ENCODE results near the gene SFSWAP. TPM values are rescaled to one million over a fixed set of nuclear protein-coding genes. Genes with fewer than 3 reads are reported as not detected.
"Not testable (repeated sequence)": the region's sequence is repeated elsewhere in the genome, so short reads cannot be mapped to it uniquely, and the experiment has no call there.

The SFSWAP gene
- total RNA-seq, 1 donor from 2014 or later: 81.2 TPM

DNA sequence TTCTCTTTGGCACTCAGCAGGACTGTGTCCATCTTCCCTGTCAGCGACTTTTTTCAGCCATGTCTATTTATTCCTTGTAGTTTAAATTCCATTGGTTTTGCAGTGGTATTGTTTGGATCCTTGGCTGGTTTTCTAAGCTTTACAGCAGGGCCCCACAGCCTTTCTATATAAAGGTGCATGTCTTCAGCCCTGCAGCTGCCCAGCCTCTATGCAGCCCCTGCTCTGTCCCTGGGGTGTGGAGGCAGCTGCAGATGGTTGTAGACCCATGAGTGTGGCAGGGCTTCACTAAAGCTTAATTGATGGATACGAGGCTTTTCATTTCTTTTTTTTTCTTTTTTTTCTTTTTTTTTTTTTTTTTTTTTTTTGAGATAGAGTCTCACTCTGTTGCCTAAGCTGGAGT, 29.7 kb downstream of the SFSWAP start:
- Mint-ChIP-seq H3K27me3 (ENCODE audit: unreplicated experiment) (no peaks in the 10 kb centered on the region), H3K36me3 (ENCODE audit: unreplicated experiment) (peaks cover 35% of the 10 kb centered on the region), H3K4me3 (ENCODE audit: unreplicated experiment) (no peak overlapping the region), H3K27ac (ENCODE audit: unreplicated experiment) (no peak overlapping the region), H3K9me3 (ENCODE audit: unreplicated experiment) (peaks cover 18% of the 10 kb centered on the region), H3K4me1 (ENCODE audit: low read depth, unreplicated experiment) (no peaks in the 10 kb centered on the region)
- TF ChIP-seq, protein P1, sequence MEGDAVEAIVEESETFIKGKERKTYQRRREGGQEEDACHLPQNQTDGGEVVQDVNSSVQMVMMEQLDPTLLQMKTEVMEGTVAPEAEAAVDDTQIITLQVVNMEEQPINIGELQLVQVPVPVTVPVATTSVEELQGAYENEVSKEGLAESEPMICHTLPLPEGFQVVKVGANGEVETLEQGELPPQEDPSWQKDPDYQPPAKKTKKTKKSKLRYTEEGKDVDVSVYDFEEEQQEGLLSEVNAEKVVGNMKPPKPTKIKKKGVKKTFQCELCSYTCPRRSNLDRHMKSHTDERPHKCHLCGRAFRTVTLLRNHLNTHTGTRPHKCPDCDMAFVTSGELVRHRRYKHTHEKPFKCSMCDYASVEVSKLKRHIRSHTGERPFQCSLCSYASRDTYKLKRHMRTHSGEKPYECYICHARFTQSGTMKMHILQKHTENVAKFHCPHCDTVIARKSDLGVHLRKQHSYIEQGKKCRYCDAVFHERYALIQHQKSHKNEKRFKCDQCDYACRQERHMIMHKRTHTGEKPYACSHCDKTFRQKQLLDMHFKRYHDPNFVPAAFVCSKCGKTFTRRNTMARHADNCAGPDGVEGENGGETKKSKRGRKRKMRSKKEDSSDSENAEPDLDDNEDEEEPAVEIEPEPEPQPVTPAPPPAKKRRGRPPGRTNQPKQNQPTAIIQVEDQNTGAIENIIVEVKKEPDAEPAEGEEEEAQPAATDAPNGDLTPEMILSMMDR (IDR thresholded peaks at IDR 0.05; ENCODE audit: partially characterized antibody, unreplicated experiment): no peak
- no peak for DNase-seq

- H3K9me3 Mint-ChIP-seq (ENCODE audit: unreplicated experiment): peaks cover 21% of the 10 kb centered on the region
- H3K4me3 Mint-ChIP-seq (ENCODE audit: unreplicated experiment): not testable (repeated sequence)
Measured at GRCh38 chr12:131742761-131743160, 31.9 kb downstream of the SFSWAP start.

DNA sequence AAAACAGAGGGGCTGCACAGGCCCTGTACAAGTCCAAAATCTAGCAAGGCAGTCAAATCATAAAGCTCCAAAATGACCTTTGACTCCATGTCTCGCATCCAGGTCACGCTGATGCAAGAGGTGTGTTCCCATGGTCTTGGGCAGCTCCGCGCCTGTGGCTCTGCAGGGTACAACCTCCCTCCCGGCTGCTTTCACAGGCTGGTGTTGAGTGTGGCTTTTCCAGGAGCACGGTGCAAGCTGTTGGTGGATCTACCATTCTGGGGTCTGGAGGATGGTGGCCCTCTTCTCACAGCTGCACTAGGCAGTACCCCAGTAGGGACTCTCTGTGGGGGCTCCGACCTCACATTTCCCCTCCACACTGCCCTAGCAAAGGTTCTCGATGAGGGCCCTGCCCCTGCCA, 32.5 kb downstream of the SFSWAP start:
- peaks cover 21% of the 10 kb centered on the region for H3K9me3 Mint-ChIP-seq (ENCODE audit: unreplicated experiment)
- H3K27me3 Mint-ChIP-seq (ENCODE audit: unreplicated experiment); DNase-seq; H3K4me1 Mint-ChIP-seq (ENCODE audit: low read depth, unreplicated experiment); H3K27ac Mint-ChIP-seq (ENCODE audit: unreplicated experiment); H3K4me3 Mint-ChIP-seq (ENCODE audit: unreplicated experiment): not testable (repeated sequence)
- H3K36me3 Mint-ChIP-seq (ENCODE audit: unreplicated experiment): peaks cover 41% of the 10 kb centered on the region

More at GRCh38 chr12:131742761-131743160, 31.9 kb downstream of the SFSWAP start:
- H3K4me1 Mint-ChIP-seq (ENCODE audit: low read depth, unreplicated experiment); DNase-seq; H3K27me3 Mint-ChIP-seq (ENCODE audit: unreplicated experiment): not testable (repeated sequence)
- Mint-ChIP-seq H3K27ac (ENCODE audit: unreplicated experiment) (peak overlapping the region; percentile 34), H3K36me3 (ENCODE audit: unreplicated experiment) (peaks cover 41% of the 10 kb centered on the region)

GRCh38 chr12:131743880-131744279, 33.0 kb downstream of the SFSWAP start:
- not testable (repeated sequence) for H3K27me3 Mint-ChIP-seq (ENCODE audit: unreplicated experiment)

DNA sequence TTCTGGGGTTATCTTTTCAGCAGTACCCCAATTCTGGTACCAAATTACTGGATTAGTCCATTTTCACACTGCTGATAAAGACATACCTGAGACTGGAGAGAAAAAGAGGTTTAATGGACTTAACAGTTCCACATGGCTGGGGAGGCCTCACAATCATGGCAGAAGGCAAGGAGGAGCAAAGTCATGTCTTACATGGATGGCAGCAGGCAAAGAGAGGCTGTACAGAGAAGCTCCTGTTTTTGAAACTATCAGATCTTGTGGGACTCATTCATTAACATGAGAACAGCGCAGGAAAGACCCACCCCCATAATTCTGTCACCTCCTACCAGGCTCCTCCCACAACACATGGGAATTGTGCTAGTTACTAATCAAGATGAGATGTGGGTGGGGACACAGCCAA, 33.8 kb downstream of the SFSWAP start:
- not testable (repeated sequence) for H3K4me3 Mint-ChIP-seq (ENCODE audit: unreplicated experiment); H3K27ac Mint-ChIP-seq (ENCODE audit: unreplicated experiment); DNase-seq; H3K27me3 Mint-ChIP-seq (ENCODE audit: unreplicated experiment); H3K4me1 Mint-ChIP-seq (ENCODE audit: low read depth, unreplicated experiment)
- Mint-ChIP-seq H3K9me3 (ENCODE audit: unreplicated experiment) (peaks cover 21% of the 10 kb centered on the region), H3K36me3 (ENCODE audit: unreplicated experiment) (peaks cover 41% of the 10 kb centered on the region)

More at GRCh38 chr12:131743880-131744279, 33.0 kb downstream of the SFSWAP start:
- H3K4me3 Mint-ChIP-seq (ENCODE audit: unreplicated experiment); H3K27ac Mint-ChIP-seq (ENCODE audit: unreplicated experiment); H3K4me1 Mint-ChIP-seq (ENCODE audit: low read depth, unreplicated experiment); DNase-seq: not testable (repeated sequence)
- Mint-ChIP-seq H3K9me3 (ENCODE audit: unreplicated experiment) (peaks cover 21% of the 10 kb centered on the region), H3K36me3 (ENCODE audit: unreplicated experiment) (peaks cover 41% of the 10 kb centered on the region)

- H3K9me3 Mint-ChIP-seq (ENCODE audit: unreplicated experiment): peaks cover 21% of the 10 kb centered on the region
- DNase-seq: no peak
- TF ChIP-seq, protein P1 (IDR thresholded peaks at IDR 0.05; ENCODE audit: partially characterized antibody, unreplicated experiment): no peak
- no peak overlapping the region for H3K4me3 Mint-ChIP-seq (ENCODE audit: unreplicated experiment)
- no peak overlapping the region for H3K27ac Mint-ChIP-seq (ENCODE audit: unreplicated experiment)
- H3K36me3 Mint-ChIP-seq (ENCODE audit: unreplicated experiment): peaks cover 41% of the 10 kb centered on the region
- peaks cover 3% of the 10 kb centered on the region for H3K27me3 Mint-ChIP-seq (ENCODE audit: unreplicated experiment)
- no peaks in the 10 kb centered on the region for H3K4me1 Mint-ChIP-seq (ENCODE audit: low read depth, unreplicated experiment)
Measured at GRCh38 chr12:131745706-131746105, 34.8 kb downstream of the SFSWAP start.

DNA sequence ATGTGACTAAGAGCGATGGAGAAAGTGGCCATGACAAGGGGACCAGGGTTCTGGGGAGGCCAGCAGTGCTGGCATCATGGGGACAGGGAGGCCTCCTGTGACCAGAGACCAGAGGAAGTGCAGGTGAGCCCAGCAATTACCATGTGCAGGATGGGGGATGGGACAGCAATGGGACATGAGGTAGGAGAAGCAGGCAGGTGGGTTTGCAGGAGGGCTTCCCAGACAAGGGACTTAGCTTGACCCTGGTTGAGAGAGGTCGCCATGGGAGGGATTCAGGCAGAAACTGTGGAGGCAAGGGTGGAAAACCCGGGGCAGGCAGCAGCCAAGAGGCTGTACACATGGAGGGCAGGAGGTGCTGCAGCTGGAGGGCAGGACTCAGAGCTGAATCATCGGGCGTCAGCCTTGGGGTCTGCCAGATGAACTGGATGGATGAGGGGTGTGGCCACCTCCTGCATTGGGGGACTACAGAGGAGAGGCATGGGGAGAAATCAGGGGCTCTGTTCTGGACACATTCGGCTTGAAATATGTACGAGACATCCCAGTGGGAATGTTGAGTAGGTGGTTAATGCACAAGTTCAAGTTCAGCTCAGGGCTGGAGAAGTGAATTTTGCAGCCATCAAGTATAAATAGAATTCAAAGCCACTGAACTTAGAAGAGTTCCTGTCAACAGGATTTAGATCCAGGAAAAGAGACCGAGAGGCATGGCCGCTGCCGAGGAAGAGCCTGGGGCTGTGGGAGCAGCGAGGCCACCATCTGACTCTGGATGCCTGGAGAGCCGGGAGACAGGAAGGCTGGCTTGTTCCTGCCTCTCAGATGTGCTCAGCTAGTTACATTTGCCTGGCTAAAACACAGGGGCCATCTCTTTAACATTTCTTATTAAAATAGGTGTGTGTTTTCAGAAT, 36.6 kb downstream of the SFSWAP start:
- peaks cover 31% of the 10 kb centered on the region for H3K36me3 Mint-ChIP-seq (ENCODE audit: unreplicated experiment)
- no peaks in the 10 kb centered on the region for H3K4me1 Mint-ChIP-seq (ENCODE audit: low read depth, unreplicated experiment)
- DNase-seq: no peak
- H3K9me3 Mint-ChIP-seq (ENCODE audit: unreplicated experiment): peaks cover 17% of the 10 kb centered on the region
- H3K27ac Mint-ChIP-seq (ENCODE audit: unreplicated experiment): no peak overlapping the region
- H3K27me3 Mint-ChIP-seq (ENCODE audit: unreplicated experiment): peaks cover 3% of the 10 kb centered on the region
- TF ChIP-seq, protein P1 (IDR thresholded peaks at IDR 0.05; ENCODE audit: partially characterized antibody, unreplicated experiment): no peak
- no peak overlapping the region for H3K4me3 Mint-ChIP-seq (ENCODE audit: unreplicated experiment)

Data from glutamatergic neuron (in vitro differentiated cells).